ENCODE measurements around the gene PI4K2B.
"Not testable (repeated sequence)": the region's sequence is repeated elsewhere in the genome, so short reads cannot be mapped to it uniquely, and the experiment has no call there.

Gene PI4K2B

GRCh38 chr4:25233737-25234389 lies at the start of gene PI4K2B:
Gene PI4K2B, plus strand, starts transcription at chr4:25234033. Its CDS starts 131 bp downstream, at chr4:25234164.
- DNase-seq: peak; percentile 78

- no peak for DNase-seq
These were observed 49.8 kb upstream of the PI4K2B start for GRCh38 chr4:25184056-25184455.

- DNase-seq: no peak
These were observed 43.4 kb upstream of the PI4K2B start for GRCh38 chr4:25190407-25190806.

GRCh38 chr4:25198713-25199112 lies 35.1 kb upstream of the PI4K2B start:
- no peak for DNase-seq

GRCh38 chr4:25207997-25208396 lies 25.8 kb upstream of the PI4K2B start:
- DNase-seq: no peak

- no peak for DNase-seq
These were observed 24.1 kb upstream of the PI4K2B start for GRCh38 chr4:25209702-25210101.

GRCh38 chr4:25211721-25212120 lies 22.1 kb upstream of the PI4K2B start:
- DNase-seq: no peak

- no peak for DNase-seq
These were observed 21.0 kb upstream of the PI4K2B start for GRCh38 chr4:25212822-25213221.

GRCh38 chr4:25213347-25213979 lies 20.4 kb upstream of the PI4K2B start:
- DNase-seq: no peak

- not testable (repeated sequence) for DNase-seq
These were observed 19.1 kb upstream of the PI4K2B start for GRCh38 chr4:25214750-25215149.

GRCh38 chr4:25215511-25215910 lies 18.3 kb upstream of the PI4K2B start:
- no peak for DNase-seq

GRCh38 chr4:25221377-25221776 lies 12.5 kb upstream of the PI4K2B start:
- no peak for DNase-seq

- no peak for DNase-seq
These were observed 9.9 kb upstream of the PI4K2B start for GRCh38 chr4:25223802-25224375.

GRCh38 chr4:25229804-25230203 lies 4.0 kb upstream of the PI4K2B start:
- DNase-seq: no peak

GRCh38 chr4:25233194-25233593 lies 639 bp upstream of the PI4K2B start:
- peak; percentile 42 for DNase-seq

GRCh38 chr4:25234390-25235370 lies 847 bp downstream of the PI4K2B start:
- DNase-seq: peak; percentile 26

- no peak for DNase-seq
These were observed 1.6 kb downstream of the PI4K2B start for GRCh38 chr4:25235401-25235800.

GRCh38 chr4:25236030-25236429 lies 2.2 kb downstream of the PI4K2B start:
- DNase-seq: not testable (repeated sequence)

- DNase-seq: no peak
These were observed 3.1 kb downstream of the PI4K2B start for GRCh38 chr4:25236971-25237370.

GRCh38 chr4:25238052-25238451 lies 4.2 kb downstream of the PI4K2B start:
- no peak for DNase-seq

GRCh38 chr4:25239528-25239927 lies 5.7 kb downstream of the PI4K2B start:
- not testable (repeated sequence) for DNase-seq

GRCh38 chr4:25240754-25241210 lies 6.9 kb downstream of the PI4K2B start:
- not testable (repeated sequence) for DNase-seq

GRCh38 chr4:25242195-25242594 lies 8.4 kb downstream of the PI4K2B start:
- not testable (repeated sequence) for DNase-seq

Measured in NCI-H2227 treated with DMSO at 0.1 percent for 48 hours (cell line).